Measurements from ENCODE around the gene JUN.

JUN gene

GRCh38 chr1:58732087-58732775 is 51.6 kb downstream of the JUN start:
- in situ Hi-C loops (cut with MboI; ENCODE audit: low sequenced_read_pairs) = loop anchor here (25.0 kb wide), 1 partner anchor 980 kb away; no protein-coding TSS in a partner anchor
